GM12878 (cell line): Measurements from ENCODE around the gene CDC42BPA. TPM values are rescaled to one million over a fixed set of nuclear protein-coding genes. Genes with fewer than 3 reads are reported as not detected.

ENCODE experiments used
- ATAC-seq: fragments of 200-7000 bp; cut with Tn5 transposase; 3 replicates; pipeline ENCODE4 v1.9.1; 2020; ENCODE audit warnings: mild to moderate bottlenecking, moderate library complexity
- BruUV-seq: library from RNA; stranded (reverse); fragments of 400-500 nt; replicated peaks from 2 replicates; lab custom pipeline; 2021; lab: Mats Ljungman, UMichigan
- CTCF ChIA-PET: fragments of 300-600 bp; sonication (Branson Sonifier 250); formaldehyde crosslinking; extraction: SDS; loops from one replicate; lab custom pipeline; 2021; ENCODE audit warnings: inconsistent platforms; lab: Yijun Ruan, JAX
- POLR2A ChIA-PET: fragments of 350-600 bp; formaldehyde crosslinking; extraction: SDS; loops from one replicate; lab custom pipeline; 2021; ENCODE audit warnings: inconsistent platforms; lab: Charles Lee
- RAD21 ChIA-PET: fragments of 300-600 bp; sonication (Branson Sonifier 250); formaldehyde crosslinking; loops from one replicate; lab custom pipeline; 2023; ENCODE audit warnings: antibody characterized with exemption; ENCODE audit not compliant: unreplicated experiment; lab: Charles Lee
- SMC1A ChIA-PET: fragments of 300-600 bp; sonication (Branson Sonifier 250); formaldehyde crosslinking; loops from one replicate; lab custom pipeline; 2023; ENCODE audit not compliant: unreplicated experiment, uncharacterized antibody; lab: Charles Lee
- DNase-seq: peaks from one replicate; pipeline ENCODE4 v3.0.0-alpha.2; 2011; ENCODE audit warnings: low read depth, low spot score
- FAIRE-seq: peaks from 3 replicates; lab custom pipeline; 2011; peaks lifted over from hg19 to GRCh38; lab: Jason Lieb, UNC
- H2AFZ ChIP-seq: 2 replicates; pipeline ENCODE4 v1.6.0; 2011; ENCODE audit warnings: low read depth, low read length, control low read depth; ENCODE audit not compliant: control insufficient read depth
- H3K27ac ChIP-seq: 2 replicates; pipeline ENCODE4 v1.5.1; 2011; ENCODE audit warnings: control low read depth; ENCODE audit not compliant: control insufficient read depth, insufficient read depth
- H3K27me3 ChIP-seq, 2 experiments: replicated peaks in 1 of 2; 2 replicates each; pipeline versions ENCODE4 v1.6.0 to v1.6.1; 2011; ENCODE audit warnings: low read length in 1 of 2; ENCODE audit not compliant: control insufficient read depth in 2 of 2, insufficient read depth in 2 of 2
- H3K36me3 ChIP-seq, 2 experiments: 2 replicates each; pipeline ENCODE4 v1.5.1; 2011; ENCODE audit warnings: low read length in 1 of 2; ENCODE audit not compliant: control insufficient read depth in 2 of 2, insufficient read depth in 2 of 2
- H3K4me1 ChIP-seq: 2 replicates; pipeline ENCODE4 v1.6.1; 2011; ENCODE audit warnings: mild to moderate bottlenecking, low read length, moderate library complexity, mixed read lengths; ENCODE audit not compliant: control insufficient read depth, insufficient read depth
- H3K4me2 ChIP-seq: 2 replicates; pipeline ENCODE4 v1.6.0; 2011; ENCODE audit warnings: control low read depth; ENCODE audit not compliant: control insufficient read depth, insufficient read depth
- H3K4me3 ChIP-seq: fragments of 200-600 bp; sonication (generic); 2 replicates; pipeline ENCODE4 v1.5.1; 2016
- H3K79me2 ChIP-seq: 2 replicates; pipeline ENCODE4 v1.6.0; 2011; ENCODE audit warnings: low read length; ENCODE audit not compliant: control insufficient read depth, insufficient read depth
- H3K9ac ChIP-seq: 2 replicates; pipeline ENCODE4 v1.8.0; 2011; ENCODE audit warnings: low read length, control low read depth, mixed read lengths; ENCODE audit not compliant: control insufficient read depth, insufficient read depth
- H3K9me3 ChIP-seq: replicated peaks from 3 replicates; pipeline ENCODE4 v1.5.1; 2011; ENCODE audit warnings: mild to moderate bottlenecking, low read length; ENCODE audit not compliant: control insufficient read depth, insufficient read depth
- H4K20me1 ChIP-seq: 2 replicates; pipeline ENCODE4 v1.6.0; 2011; ENCODE audit not compliant: control insufficient read depth, insufficient read depth
- ATF3 ChIP-seq: IDR thresholded peaks from 2 replicates; pipeline ENCODE4 v1.6.1; 2011; ENCODE audit warnings: low read depth, mild to moderate bottlenecking, low read length, moderate library complexity, borderline replicate concordance; ENCODE audit errors: extremely low read depth
- ATF7 ChIP-seq: fragments of 450-650 bp; IDR thresholded peaks from 2 replicates; pipeline ENCODE4 v1.6.1; 2016; ENCODE audit warnings: low read depth, mild to moderate bottlenecking
- ZBED1 ChIP-seq: IDR thresholded peaks from 2 replicates; pipeline ENCODE4 v1.6.1; 2016; ENCODE audit warnings: borderline replicate concordance
- ZBTB33 ChIP-seq: fragments of 450-650 bp; IDR thresholded peaks from 2 replicates; pipeline ENCODE4 v1.6.1; 2017; ENCODE audit warnings: mild to moderate bottlenecking
- ZNF24 ChIP-seq: fragments of 450-650 bp; IDR thresholded peaks from 2 replicates; pipeline ENCODE4 v1.6.1; 2017; ENCODE audit warnings: antibody characterized with exemption, mild to moderate bottlenecking
- ZNF274 ChIP-seq: IDR thresholded peaks from one replicate; pipeline ENCODE4 v1.8.0; 2011; ENCODE audit not compliant: insufficient read length, insufficient read depth
- WGBS: methylation state at CpG from one replicate; pipeline ENCODE4 v1.1.6; 2016; ENCODE audit warnings: low lambda C conversion rate; ENCODE audit not compliant: insufficient replicate concordance, insufficient coverage; ENCODE audit errors: missing lambda C conversion rate; 5-methylcytosine and 5-hydroxymethylcytosine counted together
- in situ Hi-C: fragments of 300-500 bp; cut with MboI; formaldehyde crosslinking; loops from 9 replicates; pipeline ENCODE4 v1.14.3; 2018; ENCODE audit warnings: mixed read lengths
- intact Hi-C: fragments of 100-400 bp; cut with micrococcal nuclease; formaldehyde crosslinking; loops from one replicate; pipeline ENCODE4 v1.14.2; 2022; ENCODE audit not compliant: unreplicated experiment
- polyA plus RNA-seq, 11 experiments: library from polyadenylated mRNA; depleted of rRNA in 4 of 11; unstranded in 6 of 11; stranded (reverse) in 5 of 11; fragments of >200 nt; fragmentation: Nextera tagmentation in 4 of 11; fragmentation: Illumina TruSeq in 1 of 11; extraction: Ambion mirVana in 4 of 11; extraction: Trizol in 1 of 11; gene quantifications; 1 replicate in 1 of 11; 2 replicates in 10 of 11; pipeline versions ENCODE4 v1.2.1 to v1.2.3, GENCODE V29; 2011 to 2016; ENCODE audit warnings: inconsistent platforms in 2 of 11, missing spikeins in 2 of 11, low read depth in 1 of 11
- total RNA-seq, 4 experiments: library from RNA; depleted of rRNA in 3 of 4; stranded (reverse); fragments of >200 nt in 3 of 4; fragmentation: Illumina TruSeq in 1 of 4; extraction: Trizol in 1 of 4; gene quantifications; 2 replicates each; pipeline versions ENCODE4 v1.2.1 to v1.2.3, GENCODE V29; 2013 to 2021

The CDC42BPA gene
- total and polyA plus RNA-seq, 10 of the 15 experiments (the other 5 are each of a cell fraction or from before 2014, with no cell fraction given): 0.02 to 0.52 (median 0.10) TPM

- no peaks in the 10 kb centered on the region for H3K36me3 ChIP-seq
- POLR2A ChIA-PET: no interaction called here
- no peak overlapping the region for H3K4me3 ChIP-seq
- no peaks in the 10 kb centered on the region for H3K79me2 ChIP-seq
- H3K4me2 ChIP-seq: no peak overlapping the region
- FAIRE-seq (no peak), DNase-seq (no peak), ATAC-seq (no peak)
- TF ChIP-seq ATF3: no peak
- no peak for TF ChIP-seq ZBED1
- no peak for TF ChIP-seq ZNF24
- TF ChIP-seq ZNF274: no peak
- H3K9ac ChIP-seq: no peak overlapping the region
- no peaks in the 10 kb centered on the region for H3K4me1 ChIP-seq
- BruUV-seq: no TSS peak
- no peak overlapping the region for H3K27ac ChIP-seq
- in situ Hi-C loops (no loop called here), intact Hi-C loops (no loop called here)
- SMC1A ChIA-PET: no interaction called here
- no peaks in the 10 kb centered on the region for H3K9me3 ChIP-seq
- H4K20me1 ChIP-seq: no peaks in the 10 kb centered on the region
- RAD21 ChIA-PET: no interaction called here
- H3K27me3 ChIP-seq: no peaks in the 10 kb centered on the region
- no peak overlapping the region for H2AFZ ChIP-seq
- CTCF ChIA-PET: no interaction called here
These were observed 269.0 kb downstream of the CDC42BPA start for GRCh38 chr1:227049253-227049652.

- no peaks in the 10 kb centered on the region for H3K36me3 ChIP-seq
- ChIA-PET POLR2A (no interaction called here), CTCF (no interaction called here), SMC1A (interaction anchor here (0.8 to 1.3 kb wide), 2 partner anchors 8 to 9 kb away, joined by 3 read pairs; no protein-coding TSS in a partner anchor), RAD21 (no interaction called here)
- in situ Hi-C loops: no loop called here
- DNase-seq (no peak), FAIRE-seq (no peak), ATAC-seq (no peak)
- H3K4me3 ChIP-seq: no peak overlapping the region
- no peaks in the 10 kb centered on the region for H3K4me1 ChIP-seq
- H3K9ac ChIP-seq: no peak overlapping the region
- H3K79me2 ChIP-seq: no peaks in the 10 kb centered on the region
- H3K4me2 ChIP-seq: no peak overlapping the region
- TF ChIP-seq ZBTB33 (no peak), ATF7 (peak; percentile 67)
- H3K27ac ChIP-seq: no peak overlapping the region
- no peaks in the 10 kb centered on the region for H4K20me1 ChIP-seq
- intact Hi-C loops: no loop called here
- 28% methylated on average over 5 of the region's 5 CpGs for WGBS
- BruUV-seq: no TSS peak
- H3K27me3 ChIP-seq: no peaks in the 10 kb centered on the region
- no peak overlapping the region for H2AFZ ChIP-seq
- no peaks in the 10 kb centered on the region for H3K9me3 ChIP-seq
These were observed 274.5 kb downstream of the CDC42BPA start for GRCh38 chr1:227043755-227044154.
